ENCODE data around the gene NIPAL3.

NIPAL3 gene

DNA sequence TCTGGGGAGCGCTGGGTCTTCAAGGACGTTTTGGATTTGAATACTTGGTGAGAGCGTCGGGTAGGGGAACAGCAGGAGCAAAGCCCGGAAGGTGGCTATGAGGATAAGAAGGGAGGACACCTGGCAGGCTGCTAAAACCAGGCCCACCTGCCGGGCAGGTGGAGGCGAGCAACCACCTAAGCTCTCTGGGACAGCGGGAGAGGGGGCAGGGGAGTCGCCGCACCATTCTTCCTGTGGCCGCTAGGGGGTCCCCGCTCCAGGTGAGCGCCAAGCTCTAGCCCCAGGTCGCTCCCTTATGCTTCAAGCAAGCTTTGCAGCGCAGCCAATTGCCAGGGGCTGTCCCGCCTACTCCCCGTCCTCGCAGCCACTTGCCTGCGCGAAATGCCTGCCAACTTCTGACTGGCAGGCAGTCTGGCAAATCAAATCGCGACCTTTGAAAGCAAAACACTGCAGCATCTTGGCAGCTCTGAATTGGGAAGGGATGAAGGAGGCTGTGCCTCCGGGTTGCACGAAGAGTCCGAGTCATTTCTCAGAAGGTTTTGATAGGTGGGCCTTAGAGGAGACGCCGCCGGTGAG, at the start of gene NIPAL3:
Gene NIPAL3 (plus strand): TSS at position 469 of the 576 bp plus-strand sequence. CDS start 3,746 bp downstream, outside the sequence.
- DNase-seq (ENCODE audit: low read depth), result peak; percentile 97

GRCh38 chr1:24366707-24367106, 48.9 kb upstream of the NIPAL3 start:
- no peak for DNase-seq (ENCODE audit: low read depth)

GRCh38 chr1:24369199-24369598, 46.4 kb upstream of the NIPAL3 start:
- no peak for DNase-seq (ENCODE audit: low read depth)

- DNase-seq (ENCODE audit: low read depth), result no peak
These were observed 45.8 kb upstream of the NIPAL3 start for GRCh38 chr1:24369801-24370200.

GRCh38 chr1:24373044-24373443, 42.6 kb upstream of the NIPAL3 start:
- DNase-seq (ENCODE audit: low read depth), result no peak

- no peak for DNase-seq (ENCODE audit: low read depth)
These were observed 41.9 kb upstream of the NIPAL3 start for GRCh38 chr1:24373710-24374109.

DNA sequence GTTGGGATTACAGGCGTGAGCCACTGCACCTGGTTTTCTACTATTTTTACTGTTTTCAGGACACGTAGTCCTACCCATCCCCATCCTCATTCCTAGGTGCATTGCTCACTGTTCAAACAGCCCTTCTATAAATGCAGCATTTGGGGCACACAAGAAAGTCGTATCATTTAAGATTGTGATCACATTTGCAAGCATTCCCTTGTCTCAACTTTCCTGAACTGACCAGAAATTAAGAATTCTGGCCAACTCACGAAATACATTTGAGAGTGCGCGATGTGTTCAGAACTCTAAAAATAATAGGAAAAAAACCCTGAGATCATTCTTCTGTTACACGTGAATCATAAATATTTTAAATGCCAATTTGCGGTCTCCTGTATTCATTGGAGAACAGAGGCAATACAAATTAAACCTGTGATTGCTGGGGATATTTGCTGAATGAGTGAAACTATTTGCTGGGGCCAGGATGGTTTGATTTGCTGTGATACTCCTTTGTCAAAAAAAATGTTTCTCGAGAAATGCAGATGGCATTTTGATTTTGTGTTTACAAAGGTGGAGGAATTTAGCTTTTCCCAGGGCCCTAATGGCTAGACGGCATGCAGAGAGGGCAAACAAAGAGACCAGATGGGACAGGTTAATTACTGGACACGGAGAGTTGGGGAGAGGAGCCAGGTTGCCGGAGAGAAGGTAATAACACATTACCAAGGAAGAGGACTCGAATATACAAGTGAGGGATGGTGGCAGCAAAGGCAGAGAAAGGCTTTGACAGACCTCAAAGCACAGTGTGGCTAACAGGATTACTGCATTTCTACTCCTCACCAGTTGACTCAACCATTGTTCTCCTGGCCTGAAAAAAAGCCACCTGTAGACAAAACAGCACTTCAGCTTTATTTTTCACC, 40.5 kb upstream of the NIPAL3 start:
- no peak for DNase-seq (ENCODE audit: low read depth)

- no peak for DNase-seq (ENCODE audit: low read depth)
These were observed 35.8 kb upstream of the NIPAL3 start for GRCh38 chr1:24379733-24380315.

DNA sequence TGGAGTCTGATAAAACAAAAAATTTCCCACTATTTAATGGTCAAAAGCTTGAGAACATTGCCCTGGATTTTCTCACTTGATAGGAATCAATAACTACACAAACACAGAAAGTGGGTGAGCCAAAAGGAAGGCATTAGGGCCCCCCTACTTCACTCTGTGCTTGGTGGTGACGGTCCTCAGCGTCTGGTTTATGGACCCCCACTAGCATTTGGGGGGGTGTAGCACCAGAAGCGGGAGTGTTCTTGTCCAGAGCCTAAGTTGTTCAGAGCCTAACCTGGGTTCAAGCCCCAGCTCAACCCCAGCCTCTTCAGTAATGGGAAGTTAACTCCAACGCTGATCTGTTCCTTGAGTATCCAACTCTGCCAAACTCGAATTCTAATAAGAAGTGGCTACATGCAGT, 35.1 kb upstream of the NIPAL3 start:
- DNase-seq (ENCODE audit: low read depth), result no peak

DNA sequence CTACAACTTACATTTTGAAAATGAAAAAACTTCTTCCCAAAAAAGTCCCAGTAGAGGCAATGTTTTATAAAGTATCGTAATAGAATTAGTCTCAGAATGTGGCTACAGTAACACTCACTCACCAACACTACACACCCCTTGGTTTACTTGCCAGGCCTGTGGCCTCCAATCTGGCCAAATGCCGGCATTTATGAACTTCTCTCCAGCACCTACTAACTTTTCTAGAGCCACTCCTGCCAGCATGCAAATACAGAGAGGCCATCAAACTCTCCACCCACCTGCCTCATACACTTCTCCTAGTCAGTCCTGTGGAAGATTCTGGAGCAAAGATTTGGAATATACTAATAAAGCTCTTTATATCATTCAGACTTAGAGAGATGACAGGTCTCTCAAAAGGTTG, 34.3 kb upstream of the NIPAL3 start:
- no peak for DNase-seq (ENCODE audit: low read depth)

- no peak for DNase-seq (ENCODE audit: low read depth)
These were observed 33.4 kb upstream of the NIPAL3 start for GRCh38 chr1:24382165-24382577.

- no peak for DNase-seq (ENCODE audit: low read depth)
These were observed 32.1 kb upstream of the NIPAL3 start for GRCh38 chr1:24383381-24383940.

GRCh38 chr1:24384251-24385090, 31.1 kb upstream of the NIPAL3 start:
- DNase-seq (ENCODE audit: low read depth), result no peak

GRCh38 chr1:24385160-24385940, 30.3 kb upstream of the NIPAL3 start:
- no peak for DNase-seq (ENCODE audit: low read depth)

GRCh38 chr1:24386241-24386640, 29.4 kb upstream of the NIPAL3 start:
- DNase-seq (ENCODE audit: low read depth), result no peak

DNA sequence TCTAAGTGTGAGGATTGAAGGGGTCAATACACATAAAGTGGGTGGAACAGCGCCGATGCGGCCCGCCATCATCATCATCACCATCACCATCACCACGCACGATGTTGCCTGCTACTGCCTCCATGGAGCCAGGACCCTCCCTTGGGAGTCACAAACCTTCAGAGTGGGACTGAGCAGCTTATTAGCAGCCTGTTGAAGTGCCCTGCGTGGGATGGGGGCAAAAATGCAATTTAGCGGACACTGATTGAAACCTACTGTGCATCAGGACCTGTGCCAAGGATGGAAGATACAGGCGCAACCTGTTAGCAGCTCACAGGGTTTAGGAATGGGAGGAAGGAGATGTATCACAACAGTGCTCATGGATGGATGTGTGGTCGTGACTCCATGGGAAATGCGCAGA, 28.7 kb upstream of the NIPAL3 start:
- no peak for DNase-seq (ENCODE audit: low read depth)

- DNase-seq (ENCODE audit: low read depth), result no peak
These were observed 27.9 kb upstream of the NIPAL3 start for GRCh38 chr1:24387636-24388175.

DNA sequence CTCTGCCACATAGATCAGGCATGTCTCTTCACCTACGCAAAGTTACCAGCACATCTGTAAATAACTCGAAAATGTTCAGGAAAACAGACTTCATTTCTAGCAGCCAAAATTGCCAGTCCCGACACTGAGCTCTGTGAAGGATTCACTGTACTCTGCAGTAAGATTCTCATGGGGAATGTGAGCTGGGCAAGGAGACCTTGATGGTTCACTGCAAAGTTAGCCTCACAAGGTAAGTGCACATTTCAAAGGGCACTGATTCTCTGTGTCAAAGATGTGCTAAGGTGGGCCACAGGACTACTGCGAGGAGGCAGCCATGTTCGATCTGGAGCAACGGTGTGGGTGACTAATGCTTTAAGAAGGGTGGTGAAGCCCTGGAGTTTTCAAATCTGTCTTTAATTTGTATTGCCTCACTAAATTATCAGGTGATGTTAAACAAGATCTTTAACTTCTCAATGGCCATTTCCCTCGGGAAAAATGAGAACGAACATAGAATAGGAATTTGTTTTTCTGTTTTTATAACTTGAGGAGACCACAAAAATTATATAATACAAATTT, 27.2 kb upstream of the NIPAL3 start:
- DNase-seq (ENCODE audit: low read depth), result no peak

DNA sequence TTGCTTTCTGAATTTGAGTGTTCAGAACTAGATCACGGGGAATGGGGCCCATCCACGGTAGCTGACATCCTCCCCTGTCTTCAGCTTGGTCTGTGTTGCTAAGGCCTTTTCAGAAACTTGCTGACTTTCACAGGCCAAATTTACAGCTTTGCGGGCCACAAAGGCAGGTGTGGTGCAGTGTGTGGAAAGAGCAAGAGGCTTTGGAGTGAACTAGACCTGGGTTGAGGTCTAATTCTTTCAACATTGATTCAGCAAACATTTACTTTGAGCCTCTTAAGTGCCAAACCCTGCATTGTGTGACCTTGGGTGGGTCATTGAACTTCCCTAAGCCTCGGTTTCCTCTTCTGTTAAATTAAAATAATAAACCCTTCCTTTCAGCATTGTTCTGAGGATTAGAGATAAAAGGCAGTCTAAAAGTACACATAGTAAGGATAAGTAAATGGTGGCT, 26.3 kb upstream of the NIPAL3 start:
- DNase-seq (ENCODE audit: low read depth), result no peak

Measured in stimulated activated CD4-positive, alpha-beta T cell treated with anti-CD3 and anti-CD28 coated beads, Interleukin-2, amount 100 ng/mL, for 4 hours (primary cell).